RWPE2 (cell line): Measurements from ENCODE around the gene UBALD1.

Experiments
- ATAC-seq: fragments of 200-7000 bp; cut with Tn5 transposase; 3 replicates; pipeline ENCODE4 v1.9.1; 2021; ENCODE audit warnings: low read depth
- DNase-seq: peaks from one replicate; pipeline ENCODE4 v3.0.0-alpha.2; 2020; ENCODE audit warnings: low spot score
- H3K27ac ChIP-seq: fragments of 450-650 bp; 2 replicates; pipeline ENCODE4 v1.5.1; 2017; ENCODE audit warnings: mild to moderate bottlenecking; ENCODE audit not compliant: poor library complexity, severe bottlenecking
- H3K27me3 ChIP-seq: fragments of 250-450 bp; sonication (Bioruptor Pico); 2 replicates; pipeline ENCODE4 v1.5.1; 2021; ENCODE audit warnings: mild to moderate bottlenecking, moderate library complexity; ENCODE audit not compliant: insufficient read depth, poor library complexity, severe bottlenecking
- H3K36me3 ChIP-seq: fragments of 250-450 bp; sonication (Bioruptor Pico); 2 replicates; pipeline ENCODE4 v1.5.1; 2020; ENCODE audit warnings: low read depth, mild to moderate bottlenecking, moderate library complexity
- H3K4me1 ChIP-seq: fragments of 250-450 bp; sonication (Bioruptor Pico); 2 replicates; pipeline ENCODE4 v1.5.1; 2021; ENCODE audit warnings: mild to moderate bottlenecking, moderate library complexity; ENCODE audit not compliant: insufficient read depth, poor library complexity, severe bottlenecking
- H3K4me3 ChIP-seq: fragments of 250-450 bp; sonication (Bioruptor Pico); 2 replicates; pipeline ENCODE4 v1.5.1; 2021; ENCODE audit warnings: mild to moderate bottlenecking, moderate library complexity; ENCODE audit not compliant: severe bottlenecking
- H3K9me3 ChIP-seq: fragments of 250-450 bp; sonication (Bioruptor Pico); 2 replicates; pipeline ENCODE4 v1.5.1; 2021; ENCODE audit warnings: mild to moderate bottlenecking, moderate library complexity; ENCODE audit not compliant: severe bottlenecking
- TF ChIP-seq, protein P1 (sequence below): fragments of 450-650 bp; IDR thresholded peaks from one replicate; pipeline ENCODE4 v1.5.1; 2017; ENCODE audit warnings: mild to moderate bottlenecking, moderate library complexity; ENCODE audit not compliant: poor library complexity, severe bottlenecking

The UBALD1 gene

GRCh38 chr16:4594433-4595410 is 20.0 kb downstream of the UBALD1 start:
- Histone ChIP-seq H3K4me3 (no peak overlapping the region), H3K36me3 (no peaks in the 10 kb centered on the region), H3K27me3 (no peaks in the 10 kb centered on the region), H3K4me1 (peaks cover 8% of the 10 kb centered on the region), H3K27ac (no peak overlapping the region), H3K9me3 (no peaks in the 10 kb centered on the region)
- ATAC-seq = no peak
- DNase-seq = no peak
- TF ChIP-seq, protein P1, sequence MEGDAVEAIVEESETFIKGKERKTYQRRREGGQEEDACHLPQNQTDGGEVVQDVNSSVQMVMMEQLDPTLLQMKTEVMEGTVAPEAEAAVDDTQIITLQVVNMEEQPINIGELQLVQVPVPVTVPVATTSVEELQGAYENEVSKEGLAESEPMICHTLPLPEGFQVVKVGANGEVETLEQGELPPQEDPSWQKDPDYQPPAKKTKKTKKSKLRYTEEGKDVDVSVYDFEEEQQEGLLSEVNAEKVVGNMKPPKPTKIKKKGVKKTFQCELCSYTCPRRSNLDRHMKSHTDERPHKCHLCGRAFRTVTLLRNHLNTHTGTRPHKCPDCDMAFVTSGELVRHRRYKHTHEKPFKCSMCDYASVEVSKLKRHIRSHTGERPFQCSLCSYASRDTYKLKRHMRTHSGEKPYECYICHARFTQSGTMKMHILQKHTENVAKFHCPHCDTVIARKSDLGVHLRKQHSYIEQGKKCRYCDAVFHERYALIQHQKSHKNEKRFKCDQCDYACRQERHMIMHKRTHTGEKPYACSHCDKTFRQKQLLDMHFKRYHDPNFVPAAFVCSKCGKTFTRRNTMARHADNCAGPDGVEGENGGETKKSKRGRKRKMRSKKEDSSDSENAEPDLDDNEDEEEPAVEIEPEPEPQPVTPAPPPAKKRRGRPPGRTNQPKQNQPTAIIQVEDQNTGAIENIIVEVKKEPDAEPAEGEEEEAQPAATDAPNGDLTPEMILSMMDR = no peak

GRCh38 chr16:4593086-4593485 is 21.6 kb downstream of the UBALD1 start:
- Histone ChIP-seq H3K4me1 (peaks cover 8% of the 10 kb centered on the region), H3K4me3 (no peak overlapping the region), H3K27ac (no peak overlapping the region), H3K9me3 (no peaks in the 10 kb centered on the region), H3K36me3 (no peaks in the 10 kb centered on the region), H3K27me3 (no peaks in the 10 kb centered on the region)
- ATAC-seq = no peak
- no peak for DNase-seq
- TF ChIP-seq, protein P1 = no peak

DNA sequence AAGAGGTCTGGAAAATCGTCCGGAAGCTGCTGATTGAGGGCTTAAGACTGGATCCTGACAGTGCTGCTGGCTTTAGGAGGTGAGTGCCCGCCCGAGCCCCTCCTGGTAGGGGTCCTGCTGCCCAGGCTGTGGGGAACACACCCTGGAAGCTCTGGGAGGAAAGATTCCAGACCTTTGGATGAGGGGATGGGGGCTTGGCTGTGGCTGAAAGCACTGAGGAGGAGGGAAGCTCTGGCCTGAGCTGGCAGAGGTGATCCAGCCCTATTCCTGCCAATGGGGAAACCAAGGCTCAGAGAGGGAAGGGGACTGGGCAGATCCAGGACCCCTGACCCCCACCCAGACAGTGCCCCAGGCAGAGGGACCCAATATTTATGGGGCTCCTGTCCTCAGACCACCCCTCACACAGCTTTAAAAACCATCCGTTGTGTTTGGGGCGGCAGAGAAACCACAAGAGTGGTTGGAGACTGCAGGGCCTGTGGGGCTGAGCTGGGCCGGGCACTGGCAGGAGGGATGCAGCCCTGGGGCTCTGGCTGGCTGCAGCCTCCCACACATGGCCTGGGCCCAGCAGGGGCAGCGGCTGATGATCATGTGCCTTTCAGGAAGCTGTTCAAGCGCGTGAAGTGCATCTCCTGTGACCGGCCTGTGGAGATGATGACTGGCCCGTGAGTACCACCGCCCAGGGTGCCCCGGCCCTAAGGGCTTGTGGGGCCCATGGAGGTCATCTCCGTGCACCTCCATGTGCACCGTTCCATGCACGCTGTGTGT is 22.8 kb downstream of the UBALD1 start:
- no peaks in the 10 kb centered on the region for H3K9me3 ChIP-seq
- peaks cover 1% of the 10 kb centered on the region for H3K4me1 ChIP-seq
- DNase-seq (no peak), ATAC-seq (no peak)
- TF ChIP-seq, protein P1 = no peak
- no peaks in the 10 kb centered on the region for H3K36me3 ChIP-seq
- H3K4me3 ChIP-seq = no peak overlapping the region
- H3K27ac ChIP-seq = no peak overlapping the region
- no peaks in the 10 kb centered on the region for H3K27me3 ChIP-seq

DNA sequence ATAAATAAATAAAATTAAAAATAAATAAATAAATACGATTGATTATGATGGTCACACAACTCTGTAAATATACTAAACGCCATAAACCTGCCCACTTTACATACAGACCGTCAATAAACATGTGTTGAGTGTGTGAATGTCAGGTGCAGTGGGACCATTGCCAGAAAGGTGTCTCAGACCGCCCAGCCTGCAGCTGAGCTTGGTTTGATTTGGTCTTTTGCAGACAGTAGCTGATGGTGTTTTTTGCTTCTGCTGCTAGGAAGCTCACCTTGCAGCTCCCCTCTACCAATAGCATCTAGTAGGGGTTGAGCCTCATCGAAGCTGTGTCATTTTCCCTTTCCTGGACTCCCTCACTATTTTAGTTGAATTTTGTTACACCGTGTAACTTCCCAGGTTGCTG is 23.5 kb downstream of the UBALD1 start:
- Histone ChIP-seq H3K36me3 (no peaks in the 10 kb centered on the region), H3K27ac (no peak overlapping the region), H3K27me3 (no peaks in the 10 kb centered on the region), H3K4me3 (no peak overlapping the region), H3K9me3 (no peaks in the 10 kb centered on the region), H3K4me1 (no peaks in the 10 kb centered on the region)
- TF ChIP-seq, protein P1 = no peak
- no peak for DNase-seq
- ATAC-seq = no peak
